OCI-M2 (cell line): ENCODE measurements around the gene VPS13D.
"Not testable (repeated sequence)": the region's sequence is repeated elsewhere in the genome, so short reads cannot be mapped to it uniquely, and the experiment has no call there.

Experiments
- DNase-seq: peaks from one replicate; lab custom pipeline; 2025; ENCODE audit not compliant: unreplicated experiment; lab: John Stamatoyannopoulos, UW

The VPS13D gene

DNA sequence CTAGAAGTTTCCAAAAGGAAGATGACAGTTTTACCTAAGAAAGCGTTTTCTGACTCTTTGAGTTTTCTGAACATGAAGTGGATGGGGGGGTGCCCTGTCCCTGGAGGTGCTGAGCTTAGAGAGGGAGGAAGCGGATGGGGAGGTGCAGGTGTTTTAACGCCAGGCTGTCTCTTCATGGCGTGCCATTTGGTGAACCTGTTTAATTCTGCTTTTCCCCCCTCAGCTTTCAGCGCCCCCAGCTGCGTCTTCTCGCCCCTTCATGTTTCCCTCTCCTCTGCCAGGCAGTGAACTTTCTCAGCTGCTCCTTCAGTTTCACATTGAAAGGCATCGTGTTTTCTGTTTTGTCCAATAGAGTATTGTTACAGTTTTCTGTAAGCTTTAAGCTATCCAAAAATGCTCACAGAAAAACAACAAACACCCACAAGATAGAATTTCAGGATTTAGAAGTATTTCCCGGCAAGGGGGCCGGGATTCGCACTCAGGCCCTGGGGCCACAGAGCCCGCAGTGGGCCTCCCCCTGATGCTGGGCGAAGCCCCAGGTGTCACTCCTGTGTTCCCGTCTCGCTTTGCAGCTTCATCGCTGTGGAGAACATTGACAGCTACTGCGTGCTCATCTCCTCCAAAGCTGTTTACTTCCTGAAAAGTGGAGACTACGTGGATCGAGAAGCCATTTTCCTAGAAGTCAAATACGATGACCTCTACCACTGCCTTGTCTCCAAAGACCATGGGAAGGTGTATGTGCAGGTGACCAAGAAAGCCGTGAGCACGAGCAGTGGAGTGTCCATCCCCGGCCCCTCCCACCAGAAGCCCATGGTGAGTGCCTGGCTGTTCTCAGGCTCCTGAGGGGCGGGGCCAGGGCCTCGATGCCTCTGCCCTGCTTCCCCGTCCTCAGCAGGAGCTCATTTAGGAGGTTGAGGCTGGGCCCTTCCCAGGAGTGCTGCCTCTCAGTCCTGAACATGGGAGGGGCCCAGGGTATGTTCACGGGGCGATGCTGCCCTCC lies 276.8 kb downstream of the VPS13D start:
- no peak for DNase-seq

DNA sequence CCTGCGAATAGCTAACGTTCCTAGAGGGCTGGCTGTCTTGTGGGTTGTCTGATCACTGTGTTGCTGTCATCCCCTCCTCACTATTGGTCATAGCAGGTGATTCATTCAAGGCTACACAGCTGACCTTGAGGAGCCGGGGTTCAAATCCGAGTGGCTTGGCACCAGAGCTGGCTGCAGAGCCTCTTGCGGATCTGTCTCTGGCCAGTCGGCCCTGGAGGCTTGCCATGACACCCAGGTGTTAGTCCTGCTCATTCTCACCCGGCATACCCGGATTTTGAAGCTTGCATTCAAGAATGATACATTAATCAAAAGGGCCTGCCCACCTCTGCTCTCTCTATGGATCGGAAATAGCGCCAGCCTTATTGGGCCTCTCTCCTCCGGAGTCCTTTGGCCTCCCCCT lies 277.8 kb downstream of the VPS13D start:
- DNase-seq: no peak

DNA sequence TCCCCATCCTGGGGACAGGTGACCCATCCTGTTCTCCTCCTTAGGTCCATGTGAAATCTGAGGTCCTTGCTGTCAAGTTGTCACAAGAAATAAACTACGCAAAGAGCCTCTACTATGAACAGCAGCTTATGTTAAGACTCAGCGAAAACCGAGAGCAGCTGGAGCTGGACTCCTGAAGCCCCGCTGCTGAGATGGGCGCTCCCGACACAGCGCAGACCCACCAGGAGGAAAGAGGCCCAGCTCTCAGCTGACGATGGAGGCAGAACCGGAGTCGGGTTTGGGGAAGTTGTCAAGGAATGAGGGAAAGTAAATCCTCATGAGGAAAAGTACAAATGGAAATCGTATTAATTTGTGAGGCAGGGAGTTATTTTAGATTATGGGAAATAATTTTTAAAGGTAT lies 279.0 kb downstream of the VPS13D start:
- no peak for DNase-seq

DNA sequence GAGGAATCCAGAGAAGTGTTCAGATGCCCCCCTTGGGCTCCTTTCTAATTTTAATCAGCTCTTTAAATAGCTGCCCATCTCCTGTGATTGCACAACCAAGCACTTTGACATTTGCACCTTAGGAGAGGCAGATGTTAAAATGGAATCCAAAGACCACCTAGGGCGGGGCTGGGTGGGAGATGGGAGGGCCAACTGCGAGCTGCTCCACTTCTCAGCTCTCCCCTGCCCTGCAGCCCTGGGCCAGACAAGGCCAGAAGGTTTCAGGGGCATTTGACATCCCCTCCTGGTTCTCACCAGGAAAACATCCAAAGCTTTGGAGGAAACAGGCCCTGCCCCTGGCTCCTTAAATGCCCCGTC lies 281.3 kb downstream of the VPS13D start:
- DNase-seq: no peak

DNA sequence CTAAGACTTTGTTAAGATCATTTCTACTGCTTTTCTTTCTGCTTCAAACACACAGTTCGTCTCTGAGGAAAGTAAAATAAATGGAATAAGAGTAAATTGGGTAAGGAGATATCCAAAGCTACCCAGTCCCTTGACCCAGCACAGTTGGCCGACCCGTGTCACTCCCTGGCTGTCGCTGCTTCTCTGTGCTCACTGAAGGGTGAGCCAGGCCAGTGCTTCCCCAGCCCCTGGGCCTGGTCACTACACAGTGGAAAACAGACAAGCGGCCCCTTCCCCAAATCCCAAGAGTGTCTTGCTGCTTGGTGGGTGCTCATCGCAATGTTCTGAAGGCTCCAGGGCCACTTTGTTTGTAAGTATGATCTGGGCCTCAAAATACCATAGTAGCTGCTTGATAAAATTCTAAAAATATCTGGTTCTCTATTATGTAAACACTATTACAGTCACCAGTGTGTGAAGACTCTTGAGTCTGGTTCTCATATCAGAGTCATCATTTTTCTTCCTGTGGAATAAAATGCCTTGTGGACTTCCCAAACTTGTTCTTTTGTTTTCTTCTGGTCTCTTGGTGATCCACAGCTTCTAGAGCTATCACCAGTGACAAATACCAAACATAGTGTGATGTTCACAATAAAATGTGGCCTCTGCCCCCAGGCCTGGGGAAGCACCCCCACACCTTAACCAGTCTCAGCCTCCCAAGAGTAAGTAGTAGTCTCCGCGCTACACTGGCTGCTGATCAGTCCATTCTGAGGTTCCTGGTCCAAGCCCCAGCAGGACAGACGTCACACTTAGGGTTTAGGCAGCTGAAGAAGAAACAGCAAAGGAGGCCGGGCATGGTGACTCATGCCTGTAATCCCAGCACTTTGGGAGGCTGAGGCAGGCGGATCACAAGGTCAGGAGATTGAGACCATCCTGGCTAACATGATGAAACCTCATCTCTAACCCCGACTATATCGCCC lies 282.0 kb downstream of the VPS13D start:
- no peak for DNase-seq

DNA sequence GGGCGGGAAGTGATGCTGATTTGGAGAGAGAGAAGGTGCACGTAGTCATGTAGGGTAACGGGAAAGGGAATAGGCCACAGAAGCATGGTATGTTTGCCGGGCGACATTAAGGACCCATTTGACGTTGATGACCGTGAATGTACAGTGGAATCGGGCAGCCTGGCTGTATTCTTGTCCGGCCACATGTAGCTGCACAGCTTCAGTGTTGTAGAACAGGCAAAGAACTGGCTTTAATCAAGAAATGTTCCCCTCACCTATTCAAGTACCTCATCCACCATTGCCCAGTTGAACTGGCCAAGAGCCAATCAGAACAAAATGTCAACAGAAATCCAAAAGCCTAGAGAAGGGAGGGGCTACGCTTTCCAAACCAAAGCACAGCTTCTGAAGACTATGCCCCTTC lies 283.4 kb downstream of the VPS13D start:
- no peak for DNase-seq

DNA sequence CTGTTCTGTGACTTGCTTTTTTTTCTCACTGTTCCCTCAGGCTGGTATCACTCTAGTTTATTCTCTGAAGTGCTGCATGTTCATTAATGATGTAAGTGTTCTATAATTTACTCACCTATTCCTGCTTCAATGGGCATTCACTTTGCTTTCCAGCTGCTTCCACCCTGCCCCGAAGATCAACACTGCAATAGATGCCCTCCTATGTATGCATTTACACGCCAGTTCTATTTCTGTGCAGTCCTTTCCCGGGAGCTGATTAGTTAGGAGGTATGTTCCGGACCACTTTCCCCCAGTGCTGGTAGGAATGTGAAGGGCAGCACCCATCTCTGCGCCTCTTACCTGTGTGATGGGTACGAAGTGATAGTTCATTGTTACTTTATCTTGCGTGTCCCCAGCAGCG lies 284.8 kb downstream of the VPS13D start:
- no peak for DNase-seq

DNA sequence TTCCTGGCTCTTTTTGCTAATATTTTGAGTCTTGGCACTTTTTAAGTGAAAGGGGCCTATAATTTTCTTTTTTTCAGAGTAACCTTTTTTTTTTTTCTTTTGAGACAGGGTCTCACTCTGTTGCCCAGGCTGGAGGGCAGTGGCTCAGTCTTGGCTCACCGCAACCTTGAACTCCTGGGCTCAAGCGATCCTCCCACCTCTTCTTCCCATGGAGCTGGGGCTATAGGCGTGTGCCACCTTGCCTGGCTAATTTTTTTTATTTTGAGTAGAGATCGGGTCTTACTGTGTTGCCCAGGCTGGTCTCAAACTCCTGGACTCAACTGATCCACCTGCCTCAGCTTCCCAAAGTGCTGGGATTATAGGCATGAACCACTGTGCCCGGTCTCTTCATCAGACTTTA lies 285.4 kb downstream of the VPS13D start:
- no peak for DNase-seq

DNA sequence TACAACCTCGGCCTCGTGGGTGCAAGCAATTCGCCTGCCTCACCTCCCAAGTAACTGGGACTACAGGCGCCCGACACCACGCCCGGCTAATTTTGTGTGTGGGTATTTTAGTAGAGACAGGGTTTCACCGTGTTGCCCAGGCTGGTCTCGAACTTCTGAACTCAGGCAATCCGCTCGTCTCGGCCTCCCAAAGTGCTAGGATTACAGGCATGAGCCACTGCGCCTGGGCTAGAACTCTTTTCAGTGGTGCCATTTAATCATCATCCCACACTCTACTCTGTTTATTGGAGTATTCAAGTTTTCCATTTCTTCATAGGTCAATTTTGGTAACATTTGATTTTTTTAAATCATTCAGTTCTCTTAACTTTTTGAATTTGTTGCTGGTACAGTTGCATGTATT lies 286.9 kb downstream of the VPS13D start:
- DNase-seq: no peak

DNA sequence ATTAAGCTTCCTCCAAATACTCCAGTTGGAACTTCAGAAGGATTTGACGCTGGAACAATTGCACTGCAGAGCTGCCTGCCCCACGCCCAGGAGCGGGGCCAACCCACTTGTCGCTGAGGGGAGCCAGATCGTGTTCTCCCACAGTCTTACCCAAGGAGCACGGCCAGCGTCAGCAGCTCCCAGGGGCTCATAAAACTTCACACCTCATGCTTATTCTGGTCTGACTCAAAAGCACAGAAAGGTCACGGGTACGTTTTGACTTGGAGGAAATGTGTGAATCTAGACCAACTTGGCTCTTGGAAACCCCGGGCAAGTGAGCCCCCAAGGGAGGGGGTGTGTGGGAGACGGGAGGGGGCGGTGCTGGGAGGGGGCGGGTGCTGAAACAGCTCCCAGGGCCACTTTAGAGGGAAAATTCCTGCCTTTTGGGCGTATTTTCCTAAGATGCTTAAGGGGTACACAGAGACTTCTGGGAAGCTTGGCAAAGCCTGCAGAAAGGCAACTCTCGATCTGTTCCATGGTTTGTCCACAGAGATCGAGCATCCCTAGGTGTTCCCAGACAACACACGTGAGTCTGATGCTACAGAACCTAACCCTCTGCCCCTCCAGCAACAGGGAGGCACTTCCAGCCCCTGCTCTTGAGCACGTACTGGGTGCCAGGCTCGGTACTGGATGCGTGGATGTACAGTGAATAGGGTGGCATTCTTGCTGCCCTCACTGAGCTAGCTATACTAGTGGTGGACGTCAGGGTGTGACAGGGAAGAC lies 289.3 kb downstream of the VPS13D start:
- DNase-seq: no peak

DNA sequence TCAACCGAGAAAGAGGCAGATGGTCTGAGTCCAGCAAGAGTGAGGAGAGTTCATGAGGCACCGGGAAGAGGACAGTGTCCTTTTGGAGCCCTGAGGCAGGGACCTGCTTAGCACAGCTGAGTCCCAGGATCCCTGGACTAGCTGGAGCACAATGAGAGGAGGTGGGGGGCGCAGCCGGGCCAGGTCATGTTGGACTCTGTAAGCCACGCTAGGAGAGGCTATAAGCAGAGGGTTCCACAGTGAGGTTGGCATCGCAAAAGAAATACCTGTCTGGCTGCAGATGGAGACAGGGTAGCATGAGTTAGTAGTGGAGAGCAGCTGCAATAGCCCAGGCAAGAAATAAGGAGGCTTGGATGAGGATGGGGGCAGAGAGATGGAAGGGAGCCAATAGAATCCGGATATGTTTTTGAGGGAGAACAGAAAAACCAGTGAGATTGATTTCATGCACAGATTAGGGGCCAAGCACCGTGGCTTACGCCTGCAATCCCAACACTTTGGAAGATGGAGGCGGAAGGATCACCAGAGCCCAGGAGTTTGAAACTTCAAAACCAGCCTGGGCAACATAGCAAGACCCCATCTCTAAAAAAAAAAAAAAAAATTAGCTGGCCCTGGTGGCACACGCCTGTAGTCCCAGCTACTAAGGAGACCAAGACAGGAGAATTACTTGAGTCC lies 290.0 kb downstream of the VPS13D start:
- DNase-seq: no peak

DNA sequence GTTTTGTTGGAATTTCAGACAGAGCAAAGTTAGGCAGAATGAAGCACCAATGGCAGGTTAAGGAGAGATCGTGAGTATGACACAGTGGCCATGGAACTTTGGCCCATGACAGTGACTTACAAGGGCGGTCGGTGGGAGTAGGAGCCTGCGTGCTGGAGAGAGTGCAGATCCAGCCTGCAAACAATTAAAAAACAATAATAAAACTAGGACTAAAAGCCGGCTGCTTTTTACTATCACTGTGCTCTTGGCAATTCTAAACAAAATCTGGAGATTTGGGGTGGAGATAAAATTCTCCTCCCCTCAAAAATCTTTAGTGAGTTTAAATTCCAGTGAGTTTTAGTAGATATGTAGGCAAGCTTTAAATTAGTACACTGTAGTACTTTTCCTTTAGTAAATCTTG lies 291.3 kb downstream of the VPS13D start:
- DNase-seq: no peak

DNA sequence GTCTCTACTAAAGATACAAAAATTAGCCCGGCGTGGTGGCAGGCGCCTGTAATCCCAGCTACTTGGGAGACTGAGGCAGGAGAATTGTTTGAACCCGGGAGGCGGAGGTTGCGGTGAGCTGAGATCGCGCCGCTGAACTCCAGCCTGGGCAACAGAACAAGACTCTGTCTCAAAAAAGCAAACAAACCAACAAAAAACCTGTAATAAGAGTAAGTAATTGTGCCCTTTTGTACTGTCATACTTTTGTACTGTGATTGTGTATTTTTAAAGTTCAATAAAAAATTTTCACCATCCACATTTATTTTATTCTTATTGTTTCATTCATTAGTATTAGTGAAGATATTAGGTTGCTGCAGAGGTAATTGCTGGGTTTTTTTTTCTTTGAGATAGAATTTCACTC lies 292.9 kb downstream of the VPS13D start:
- not testable (repeated sequence) for DNase-seq

DNA sequence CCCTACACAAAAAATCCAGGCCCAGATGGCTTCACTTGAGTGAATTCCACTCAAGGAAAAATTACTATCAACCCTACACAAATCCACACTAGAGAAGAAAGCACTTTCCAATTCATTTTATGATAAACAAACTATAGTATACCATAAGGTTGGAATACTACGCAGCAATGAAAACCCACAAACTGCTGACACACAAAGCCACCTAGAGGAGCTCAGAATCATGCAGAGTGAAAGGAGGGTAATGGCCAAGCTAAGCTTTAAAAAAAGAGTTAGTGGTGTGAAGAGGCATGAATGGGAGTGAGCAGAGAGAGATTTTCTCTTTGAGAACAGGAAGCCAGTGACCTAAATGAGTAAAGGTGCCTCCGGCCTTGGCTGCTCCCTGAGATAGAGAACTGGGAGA lies 294.4 kb downstream of the VPS13D start:
- DNase-seq: no peak

DNA sequence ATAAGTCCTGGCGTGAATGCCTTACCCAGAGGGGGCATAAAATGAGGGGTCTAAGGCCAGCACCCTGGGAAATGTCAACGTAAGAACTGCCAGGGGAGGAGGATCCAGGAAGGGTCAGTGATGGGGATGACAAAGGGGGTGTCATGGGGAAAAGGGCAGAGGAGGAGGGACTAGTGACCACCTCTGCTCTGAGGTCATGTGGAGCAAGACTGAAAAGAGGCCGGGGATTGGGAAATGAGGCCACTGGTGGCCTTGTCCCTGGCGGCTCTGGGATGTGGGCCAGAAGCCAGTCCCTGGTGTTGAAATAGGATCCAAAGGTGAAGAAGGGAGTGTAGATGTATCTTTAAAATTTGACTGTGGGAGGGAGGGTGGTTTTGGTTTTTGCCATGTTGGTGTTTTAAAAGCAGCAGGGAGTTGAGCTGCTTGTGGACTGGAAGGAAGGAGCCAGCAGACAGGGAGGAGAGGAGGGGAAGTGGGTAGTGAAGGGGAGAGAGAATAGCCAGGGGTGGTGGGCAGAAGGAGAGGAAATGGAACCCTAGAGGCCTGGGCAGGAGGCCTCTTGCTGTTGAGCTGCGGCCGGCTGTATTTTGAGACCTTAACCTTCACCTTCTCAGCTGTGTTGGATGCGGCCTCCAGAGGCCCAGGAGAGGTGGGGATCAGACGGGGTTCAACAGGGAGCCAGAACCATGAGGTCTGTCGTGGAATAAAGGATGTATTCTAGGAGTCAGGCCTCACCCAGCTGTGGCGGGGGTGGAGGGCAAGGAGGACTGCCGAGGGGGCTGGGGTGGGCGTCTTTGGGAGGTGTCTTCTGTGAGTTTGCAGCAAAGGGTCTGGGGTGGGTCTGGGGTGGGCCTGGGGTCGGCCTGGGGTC lies 295.7 kb downstream of the VPS13D start:
- no peak for DNase-seq

DNA sequence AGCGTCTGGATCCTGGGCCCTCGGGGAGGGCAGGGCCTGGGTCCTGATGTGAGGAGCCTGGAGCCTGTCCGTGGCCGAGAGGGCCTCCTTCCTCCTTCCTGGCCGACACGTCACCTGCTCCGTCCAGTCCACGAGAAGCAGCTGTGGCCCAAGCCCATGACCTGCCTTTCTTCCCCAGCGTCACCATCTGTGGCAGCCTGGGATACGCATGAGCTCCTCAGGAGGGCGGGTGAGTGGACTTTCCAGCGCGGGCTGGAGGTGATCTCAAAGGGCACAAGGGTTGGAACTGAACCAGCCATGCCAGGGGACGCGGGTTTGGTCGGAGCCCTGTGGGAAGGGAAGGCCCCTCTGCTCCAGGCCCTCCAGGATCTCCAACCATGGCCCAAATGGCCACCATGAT lies 297.7 kb downstream of the VPS13D start:
- no peak for DNase-seq

DNA sequence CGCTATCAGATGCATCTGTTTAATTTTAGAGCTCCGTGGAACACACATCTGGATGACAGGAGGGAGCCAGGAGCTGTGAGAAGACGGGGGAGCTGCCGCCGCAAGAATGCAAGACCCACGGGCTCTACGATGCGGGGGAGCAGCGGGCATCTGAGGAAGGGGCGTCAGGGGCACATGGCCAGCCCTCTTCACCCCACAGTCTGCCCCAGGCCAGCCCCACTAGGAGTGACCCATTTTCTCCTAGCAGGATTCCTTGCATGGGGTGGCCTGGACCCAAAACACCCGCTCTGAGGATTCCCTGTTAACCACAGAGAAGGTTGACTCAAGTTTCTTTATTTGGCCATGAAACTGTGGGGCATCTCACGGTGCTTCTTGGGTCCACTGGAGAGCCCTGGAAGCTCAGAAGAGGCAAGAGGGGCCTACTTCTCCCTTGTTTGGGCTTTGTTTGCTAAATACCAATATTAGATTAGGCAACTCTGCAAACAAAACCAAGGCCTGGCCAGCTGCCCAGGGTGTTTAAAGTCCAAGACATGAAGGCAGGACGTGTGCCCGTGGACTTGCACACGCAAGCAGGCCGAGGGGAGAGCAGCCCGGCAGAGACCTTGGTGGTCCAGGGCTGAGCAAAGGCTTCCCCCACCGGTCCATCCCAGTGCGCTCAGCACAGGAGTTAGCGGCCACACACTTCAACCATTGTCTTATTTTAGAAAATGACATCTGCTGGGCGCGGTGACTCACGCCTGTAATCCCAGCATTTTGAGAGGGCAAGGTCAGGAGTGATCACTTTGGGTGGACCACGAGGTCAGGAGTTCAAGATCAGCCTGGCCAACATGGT lies 298.4 kb downstream of the VPS13D start:
- no peak for DNase-seq

DNA sequence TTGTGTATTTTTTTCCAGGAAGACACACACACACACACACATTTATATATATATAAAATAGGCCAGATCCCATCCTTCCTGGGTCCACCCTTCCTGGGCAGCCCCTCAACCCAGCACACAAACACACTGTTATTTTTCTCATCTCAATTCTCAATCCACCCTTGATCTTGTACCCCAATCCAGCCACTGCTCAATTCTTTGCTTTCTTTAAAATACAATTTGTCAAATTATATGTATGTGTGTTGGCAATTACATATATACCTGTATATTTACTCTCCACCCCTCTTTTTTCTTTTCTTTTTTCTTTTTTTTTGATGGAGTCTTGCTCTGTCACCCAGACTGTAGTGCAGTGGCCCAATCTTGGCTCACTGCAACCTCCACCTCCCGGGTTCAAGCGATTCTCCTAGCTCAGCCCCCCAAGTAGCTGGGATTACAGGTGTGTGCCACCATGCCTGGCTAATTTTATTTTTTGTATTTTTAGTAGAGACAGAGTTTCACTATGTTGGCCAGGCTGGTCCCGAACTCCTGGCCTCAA lies 299.9 kb downstream of the VPS13D start:
- no peak for DNase-seq
